Adrenal gland (tissue), 5 donors: ENCODE measurements around the gene FAM193B.

Source experiments
- POLR2A ChIP-seq, 2 donors: fragments of 450-650 bp; IDR thresholded peaks; one replicate each; pipeline ENCODE4 v1.6.1; 2017; ENCODE audit warnings: antibody characterized with exemption in 2 of 2, mild to moderate bottlenecking in 2 of 2, moderate library complexity in 1 of 2
- TF ChIP-seq, protein P1 (sequence below), 6 experiments: fragments of 450-650 bp in 4 of 6; fragments of 200-600 bp in 2 of 6; sonication (generic) in 1 of 6; IDR thresholded peaks; 1 replicate in 5 of 6; 2 replicates in 1 of 6; pipeline versions ENCODE4 v1.5.1 to v1.8.0; 2016 to 2021; ENCODE audit warnings: antibody characterized with exemption in 6 of 6, mild to moderate bottlenecking in 2 of 6, moderate library complexity in 1 of 6
- donor health status: DM: no; HTN: no; CAD: no.

DNA sequence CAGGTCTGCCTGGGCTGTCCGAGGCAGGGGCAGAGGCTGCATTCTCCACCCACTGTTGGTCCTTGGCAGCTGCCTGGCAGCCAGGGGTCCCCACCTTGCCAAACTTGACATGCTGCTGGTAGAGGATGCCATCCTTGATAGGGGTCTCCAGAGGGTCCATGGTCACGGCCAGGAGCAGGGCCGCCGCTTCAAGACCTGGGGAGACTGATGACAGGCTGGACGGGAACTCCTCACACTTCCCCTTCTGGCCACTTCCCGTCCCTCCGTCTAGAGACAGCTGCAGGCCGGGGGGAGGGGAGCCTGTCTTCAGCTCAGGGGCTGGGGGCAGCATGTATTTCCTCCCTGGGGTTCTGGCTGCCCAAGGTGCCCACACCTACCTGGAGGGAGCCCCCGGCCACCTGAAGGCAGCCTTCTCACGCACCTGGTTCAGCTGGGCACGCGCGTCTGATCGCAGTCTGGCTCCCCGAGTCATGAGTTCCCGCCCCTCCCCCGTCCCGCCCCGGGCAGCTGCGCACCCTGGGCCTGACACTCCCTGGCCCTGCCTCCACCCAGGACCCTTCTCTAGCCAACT lies 44.9 kb downstream of the FAM193B start, which contains the start of gene DOK3:
- TF ChIP-seq, protein P1, sequence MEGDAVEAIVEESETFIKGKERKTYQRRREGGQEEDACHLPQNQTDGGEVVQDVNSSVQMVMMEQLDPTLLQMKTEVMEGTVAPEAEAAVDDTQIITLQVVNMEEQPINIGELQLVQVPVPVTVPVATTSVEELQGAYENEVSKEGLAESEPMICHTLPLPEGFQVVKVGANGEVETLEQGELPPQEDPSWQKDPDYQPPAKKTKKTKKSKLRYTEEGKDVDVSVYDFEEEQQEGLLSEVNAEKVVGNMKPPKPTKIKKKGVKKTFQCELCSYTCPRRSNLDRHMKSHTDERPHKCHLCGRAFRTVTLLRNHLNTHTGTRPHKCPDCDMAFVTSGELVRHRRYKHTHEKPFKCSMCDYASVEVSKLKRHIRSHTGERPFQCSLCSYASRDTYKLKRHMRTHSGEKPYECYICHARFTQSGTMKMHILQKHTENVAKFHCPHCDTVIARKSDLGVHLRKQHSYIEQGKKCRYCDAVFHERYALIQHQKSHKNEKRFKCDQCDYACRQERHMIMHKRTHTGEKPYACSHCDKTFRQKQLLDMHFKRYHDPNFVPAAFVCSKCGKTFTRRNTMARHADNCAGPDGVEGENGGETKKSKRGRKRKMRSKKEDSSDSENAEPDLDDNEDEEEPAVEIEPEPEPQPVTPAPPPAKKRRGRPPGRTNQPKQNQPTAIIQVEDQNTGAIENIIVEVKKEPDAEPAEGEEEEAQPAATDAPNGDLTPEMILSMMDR (IDR thresholded peaks at IDR 0.05), result no peak
- no peak for TF ChIP-seq POLR2A (IDR thresholded peaks at IDR 0.05)
